GM20000 (cell line): Measurements from ENCODE around the gene ORC1.
"Not testable (repeated sequence)": the region's sequence is repeated elsewhere in the genome, so short reads cannot be mapped to it uniquely, and the experiment has no call there.

Experiments used
- DNase-seq: peaks from one replicate; pipeline ENCODE4 v3.0.0; 2012; ENCODE audit warnings: low spot score
- TF ChIP-seq, protein P1 (sequence below): IDR thresholded peaks from 2 replicates; pipeline ENCODE4 v1.5.1; 2012; ENCODE audit warnings: mild to moderate bottlenecking, control low read depth; ENCODE audit errors: extremely low read depth, missing control alignments

ORC1 gene

DNA sequence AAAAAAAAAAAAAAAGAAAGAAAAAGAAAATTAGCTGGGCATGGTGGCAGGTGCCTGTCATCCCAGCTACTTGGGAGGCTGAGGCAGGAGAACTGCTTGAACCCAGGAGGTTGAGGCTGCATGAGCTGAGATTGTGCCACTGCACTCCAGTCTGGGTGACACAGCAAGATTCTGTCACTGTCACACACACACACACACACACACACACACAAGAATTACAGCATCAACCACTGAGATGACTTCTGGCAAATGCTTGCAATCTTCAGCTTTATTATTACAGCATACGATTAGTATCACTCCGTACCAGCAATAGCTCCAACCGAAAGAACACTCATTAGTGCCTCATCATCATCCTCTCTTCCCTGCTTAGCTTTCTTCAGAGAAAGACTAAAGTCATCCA lies 4.6 kb downstream of the ORC1 start:
- TF ChIP-seq, protein P1, sequence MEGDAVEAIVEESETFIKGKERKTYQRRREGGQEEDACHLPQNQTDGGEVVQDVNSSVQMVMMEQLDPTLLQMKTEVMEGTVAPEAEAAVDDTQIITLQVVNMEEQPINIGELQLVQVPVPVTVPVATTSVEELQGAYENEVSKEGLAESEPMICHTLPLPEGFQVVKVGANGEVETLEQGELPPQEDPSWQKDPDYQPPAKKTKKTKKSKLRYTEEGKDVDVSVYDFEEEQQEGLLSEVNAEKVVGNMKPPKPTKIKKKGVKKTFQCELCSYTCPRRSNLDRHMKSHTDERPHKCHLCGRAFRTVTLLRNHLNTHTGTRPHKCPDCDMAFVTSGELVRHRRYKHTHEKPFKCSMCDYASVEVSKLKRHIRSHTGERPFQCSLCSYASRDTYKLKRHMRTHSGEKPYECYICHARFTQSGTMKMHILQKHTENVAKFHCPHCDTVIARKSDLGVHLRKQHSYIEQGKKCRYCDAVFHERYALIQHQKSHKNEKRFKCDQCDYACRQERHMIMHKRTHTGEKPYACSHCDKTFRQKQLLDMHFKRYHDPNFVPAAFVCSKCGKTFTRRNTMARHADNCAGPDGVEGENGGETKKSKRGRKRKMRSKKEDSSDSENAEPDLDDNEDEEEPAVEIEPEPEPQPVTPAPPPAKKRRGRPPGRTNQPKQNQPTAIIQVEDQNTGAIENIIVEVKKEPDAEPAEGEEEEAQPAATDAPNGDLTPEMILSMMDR, result no peak

DNA sequence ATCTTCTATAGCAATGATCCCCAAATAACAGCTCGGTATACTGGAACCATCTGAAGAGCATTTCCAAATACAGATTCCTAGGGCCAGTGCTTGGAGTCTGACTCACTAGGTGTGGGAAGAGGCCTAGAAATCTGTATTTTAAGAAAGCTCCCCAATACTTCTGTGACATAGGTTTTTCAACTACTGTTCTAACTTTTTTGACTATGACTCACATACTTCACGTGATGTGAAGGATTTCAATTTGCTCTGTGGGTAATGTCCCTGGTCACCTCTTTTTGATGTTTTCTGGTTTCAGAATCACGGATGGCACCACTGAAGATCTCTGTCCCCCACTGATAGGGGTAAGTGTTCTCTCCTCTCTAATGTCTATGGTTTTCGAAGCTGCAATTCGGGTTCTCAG lies 11.0 kb downstream of the ORC1 start:
- DNase-seq, result no peak
- TF ChIP-seq, protein P1, result no peak

More for the DNA sequence above, 4.6 kb downstream of the ORC1 start:
- no peak for DNase-seq

DNA sequence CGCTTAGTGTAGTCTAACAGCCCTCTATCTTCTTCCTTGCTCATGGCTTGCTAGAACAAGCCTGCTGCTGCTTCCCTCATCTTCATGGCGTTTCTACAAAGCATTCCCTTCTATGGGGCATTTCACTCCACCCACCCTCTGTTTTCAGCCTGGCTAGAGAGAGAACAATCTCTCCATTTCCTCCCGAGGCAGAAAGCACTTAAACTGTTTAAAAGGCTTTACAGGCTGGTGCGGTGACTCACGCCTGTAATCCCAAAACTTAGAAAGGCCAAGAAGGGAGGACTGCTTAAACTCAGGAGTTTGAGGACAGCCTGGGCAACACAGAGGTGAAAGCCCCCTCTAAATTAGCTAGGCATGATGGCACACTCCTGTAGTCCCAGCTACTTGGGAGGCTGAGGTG lies 17.8 kb downstream of the ORC1 start:
- DNase-seq, result no peak
- TF ChIP-seq, protein P1, result no peak

DNA sequence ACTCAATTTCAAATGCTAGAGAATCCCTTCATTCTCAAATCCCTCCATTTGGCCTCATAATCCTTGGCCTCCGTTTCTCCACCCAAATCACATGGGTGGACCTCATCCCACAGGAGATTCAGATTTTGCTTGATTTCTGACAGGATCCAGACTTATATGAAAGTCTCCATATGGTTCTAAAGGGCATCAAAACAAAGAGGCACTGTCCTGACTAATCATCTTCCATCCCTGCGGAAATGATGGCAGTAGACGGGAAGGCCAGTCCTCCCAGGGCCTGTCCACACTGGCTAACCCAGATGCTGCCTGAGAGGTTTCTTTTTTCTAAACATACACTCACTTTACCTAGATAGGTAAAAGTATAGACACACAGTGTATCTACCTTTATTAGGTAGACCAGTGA lies 18.8 kb downstream of the ORC1 start:
- TF ChIP-seq, protein P1, result no peak
- DNase-seq, result no peak

DNA sequence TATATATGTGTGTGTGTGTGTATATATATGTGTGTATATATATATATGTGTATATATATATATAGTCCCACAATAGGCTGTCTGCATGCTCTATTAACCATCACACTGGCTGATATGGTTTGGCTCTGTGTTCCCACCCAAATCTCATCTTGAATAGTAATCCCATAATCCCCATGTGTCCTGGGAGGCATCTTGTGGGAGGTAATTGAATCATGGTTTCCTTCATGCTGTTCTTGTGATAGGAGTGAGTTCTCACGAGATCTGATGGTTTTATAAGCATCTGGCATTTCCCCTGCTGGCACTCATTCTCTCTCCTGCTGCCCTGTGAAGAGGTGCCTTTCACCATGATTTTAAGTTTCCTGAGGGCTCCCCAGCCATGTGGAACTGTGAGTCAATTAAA lies 34.4 kb downstream of the ORC1 start:
- not testable (repeated sequence) for DNase-seq

DNA sequence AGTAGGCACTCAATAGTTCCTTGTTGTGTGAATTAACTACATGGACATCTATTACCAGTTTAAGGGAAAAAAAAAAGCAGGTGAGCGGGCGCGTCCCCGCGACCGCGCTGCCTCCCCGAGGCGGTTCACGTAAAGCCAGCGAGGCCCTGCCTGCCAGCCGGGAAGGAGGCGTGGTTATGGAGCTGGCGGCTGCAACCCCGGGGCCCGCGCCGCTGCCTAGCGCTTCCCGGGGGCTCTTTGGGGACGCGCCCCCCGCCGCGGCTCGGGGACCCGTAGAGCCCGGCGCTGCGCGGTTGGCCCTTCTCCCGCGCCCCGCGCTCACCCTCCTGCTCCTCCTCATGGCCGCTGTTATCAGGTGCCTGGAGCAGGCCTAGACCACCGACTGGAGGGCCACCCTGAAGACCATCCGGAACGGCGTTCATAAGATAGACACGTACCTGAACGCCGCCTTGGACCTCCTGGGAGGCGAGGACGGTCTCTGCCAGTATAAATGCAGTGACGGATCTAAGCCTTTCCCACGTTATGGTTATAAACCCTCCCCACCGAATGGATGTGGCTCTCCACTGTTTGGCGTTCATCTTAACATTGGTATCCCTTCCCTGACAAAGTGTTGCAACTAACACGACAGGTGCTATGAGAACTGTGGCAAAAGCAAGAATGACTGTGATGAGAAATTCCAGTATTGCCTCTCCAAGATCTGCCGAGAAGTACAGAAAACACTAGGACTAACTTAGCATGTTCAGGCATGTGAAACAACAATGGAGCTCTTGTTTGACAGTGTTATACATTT lies 35.6 kb downstream of the ORC1 start:
- DNase-seq, result peak; percentile 78
- TF ChIP-seq, protein P1, result no peak

DNA sequence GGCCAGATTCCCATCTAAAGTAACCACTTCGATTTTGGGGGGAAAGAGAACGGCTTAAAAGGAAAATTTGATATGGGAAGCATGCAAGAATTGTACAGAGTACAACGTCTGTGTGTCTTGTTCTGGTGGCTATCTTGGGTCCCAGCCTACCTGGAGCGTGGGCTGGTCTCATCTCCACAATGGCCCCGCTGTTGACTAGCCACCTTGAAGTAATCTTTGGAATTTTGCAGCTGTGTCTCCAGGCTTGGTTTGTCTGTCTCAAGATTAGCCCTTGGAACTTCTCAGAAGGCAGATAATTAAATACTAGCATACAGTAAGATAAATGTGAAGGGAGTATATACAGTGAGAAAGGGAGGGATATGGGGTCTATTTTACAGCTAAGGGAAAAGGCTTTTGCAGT lies 37.0 kb downstream of the ORC1 start:
- TF ChIP-seq, protein P1, result no peak
- no peak for DNase-seq

DNA sequence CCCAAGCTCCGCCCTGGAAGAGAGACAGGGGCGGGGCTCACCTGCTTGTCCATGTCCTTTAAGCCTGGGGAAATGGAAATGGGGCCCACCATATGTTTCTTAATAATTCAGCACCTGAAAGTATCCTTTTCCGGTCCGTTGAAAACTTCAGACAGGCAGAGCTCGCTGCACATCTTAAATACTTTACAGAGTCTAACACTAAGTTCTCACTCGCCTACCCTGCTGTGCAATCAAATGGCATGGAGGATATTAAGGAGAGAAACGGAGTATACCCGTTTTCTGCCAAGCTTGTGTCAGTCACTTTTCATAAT lies 37.8 kb downstream of the ORC1 start:
- TF ChIP-seq, protein P1, result no peak

More for the DNA sequence above, 37.8 kb downstream of the ORC1 start:
- DNase-seq, result no peak
